ENCODE measurements around the gene CLEC20A. TPM values are rescaled to one million over a fixed set of nuclear protein-coding genes. Genes with fewer than 3 reads are reported as not detected.

The CLEC20A gene
- total RNA-seq, 1 donor from 2014 or later: not detected

DNA sequence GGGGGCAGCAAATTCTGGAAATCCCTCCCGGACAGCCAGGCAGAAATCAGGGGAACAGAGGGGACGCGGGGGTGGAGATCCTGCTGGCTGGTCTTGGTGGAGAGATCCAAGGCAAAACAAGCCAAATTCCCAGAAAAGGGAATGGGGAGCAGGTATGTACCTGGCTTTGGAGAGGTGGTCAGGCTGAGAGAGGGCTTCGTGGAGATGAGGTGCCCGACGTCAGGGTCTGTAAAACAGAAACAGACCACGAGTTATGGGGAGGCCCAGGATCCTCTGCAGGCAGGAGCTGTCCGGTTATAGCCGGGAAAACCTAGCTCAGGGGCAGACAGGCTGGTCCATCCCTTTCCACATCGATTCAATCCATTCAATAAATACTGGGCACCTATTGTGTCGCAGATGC lies 4.4 kb downstream of the CLEC20A start:
- Mint-ChIP-seq H3K27me3 (ENCODE audit: unreplicated experiment) (peaks cover 3% of the 10 kb centered on the region), H3K27ac (ENCODE audit: unreplicated experiment) (no peak overlapping the region), H3K4me1 (ENCODE audit: low read depth, unreplicated experiment) (no peaks in the 10 kb centered on the region), H3K36me3 (ENCODE audit: unreplicated experiment) (no peaks in the 10 kb centered on the region), H3K4me3 (ENCODE audit: unreplicated experiment) (no peak overlapping the region), H3K9me3 (ENCODE audit: unreplicated experiment) (peaks cover 7% of the 10 kb centered on the region)
- TF ChIP-seq CTCF (IDR thresholded peaks at IDR 0.05; ENCODE audit: partially characterized antibody, unreplicated experiment): no peak
- DNase-seq: no peak

DNA sequence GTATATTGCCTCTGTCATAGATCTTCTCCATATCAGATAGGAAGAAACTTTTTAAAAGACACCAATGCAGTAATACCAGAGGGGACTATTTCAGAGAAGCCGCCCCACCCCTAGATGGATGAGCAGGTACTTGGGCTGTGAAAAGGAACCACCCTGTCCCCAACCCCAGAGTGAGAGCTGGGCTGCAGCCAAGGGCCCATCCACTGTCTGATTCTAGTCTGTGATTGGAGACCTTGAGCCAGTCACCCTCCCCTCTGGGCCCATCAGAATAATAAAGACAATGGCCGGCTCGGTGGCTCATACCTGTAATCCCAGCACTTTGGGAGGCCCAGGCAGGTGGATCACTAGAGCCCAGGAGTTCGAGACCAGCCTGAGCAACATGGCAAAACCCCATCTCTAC lies 5.0 kb downstream of the CLEC20A start:
- H3K9me3 Mint-ChIP-seq (ENCODE audit: unreplicated experiment): peaks cover 7% of the 10 kb centered on the region
- TF ChIP-seq CTCF (IDR thresholded peaks at IDR 0.05; ENCODE audit: partially characterized antibody, unreplicated experiment): no peak
- H3K27me3 Mint-ChIP-seq (ENCODE audit: unreplicated experiment): peaks cover 3% of the 10 kb centered on the region
- no peak for DNase-seq
- H3K4me1 Mint-ChIP-seq (ENCODE audit: low read depth, unreplicated experiment): no peaks in the 10 kb centered on the region
- H3K27ac Mint-ChIP-seq (ENCODE audit: unreplicated experiment): no peak overlapping the region
- H3K4me3 Mint-ChIP-seq (ENCODE audit: unreplicated experiment): no peak overlapping the region
- H3K36me3 Mint-ChIP-seq (ENCODE audit: unreplicated experiment): no peaks in the 10 kb centered on the region

- no peaks in the 10 kb centered on the region for H3K4me1 Mint-ChIP-seq (ENCODE audit: low read depth, unreplicated experiment)
- peaks cover 3% of the 10 kb centered on the region for H3K27me3 Mint-ChIP-seq (ENCODE audit: unreplicated experiment)
- TF ChIP-seq CTCF (IDR thresholded peaks at IDR 0.05; ENCODE audit: partially characterized antibody, unreplicated experiment): no peak
- no peak overlapping the region for H3K27ac Mint-ChIP-seq (ENCODE audit: unreplicated experiment)
- H3K9me3 Mint-ChIP-seq (ENCODE audit: unreplicated experiment): peaks cover 7% of the 10 kb centered on the region
- no peak overlapping the region for H3K4me3 Mint-ChIP-seq (ENCODE audit: unreplicated experiment)
- H3K36me3 Mint-ChIP-seq (ENCODE audit: unreplicated experiment): no peaks in the 10 kb centered on the region
- no peak for DNase-seq
These were observed 5.8 kb downstream of the CLEC20A start for GRCh38 chr1:178490967-178491366.

GRCh38 chr1:178490136-178490535 lies 6.6 kb downstream of the CLEC20A start:
- TF ChIP-seq CTCF (IDR thresholded peaks at IDR 0.05; ENCODE audit: partially characterized antibody, unreplicated experiment): no peak
- H3K9me3 Mint-ChIP-seq (ENCODE audit: unreplicated experiment): peaks cover 8% of the 10 kb centered on the region
- H3K27ac Mint-ChIP-seq (ENCODE audit: unreplicated experiment): no peak overlapping the region
- H3K36me3 Mint-ChIP-seq (ENCODE audit: unreplicated experiment): no peaks in the 10 kb centered on the region
- H3K27me3 Mint-ChIP-seq (ENCODE audit: unreplicated experiment): peaks cover 6% of the 10 kb centered on the region
- no peak overlapping the region for H3K4me3 Mint-ChIP-seq (ENCODE audit: unreplicated experiment)
- H3K4me1 Mint-ChIP-seq (ENCODE audit: low read depth, unreplicated experiment): no peaks in the 10 kb centered on the region
- DNase-seq: no peak

- H3K27ac Mint-ChIP-seq (ENCODE audit: unreplicated experiment): no peak overlapping the region
- peaks cover 4% of the 10 kb centered on the region for H3K27me3 Mint-ChIP-seq (ENCODE audit: unreplicated experiment)
- no peaks in the 10 kb centered on the region for H3K4me1 Mint-ChIP-seq (ENCODE audit: low read depth, unreplicated experiment)
- no peaks in the 10 kb centered on the region for H3K36me3 Mint-ChIP-seq (ENCODE audit: unreplicated experiment)
- H3K9me3 Mint-ChIP-seq (ENCODE audit: unreplicated experiment): peaks cover 8% of the 10 kb centered on the region
- no peak for TF ChIP-seq CTCF (IDR thresholded peaks at IDR 0.05; ENCODE audit: partially characterized antibody, unreplicated experiment)
- DNase-seq: no peak
- no peak overlapping the region for H3K4me3 Mint-ChIP-seq (ENCODE audit: unreplicated experiment)
These were observed 7.4 kb downstream of the CLEC20A start for GRCh38 chr1:178489399-178489798.

Measured in glutamatergic neuron (in vitro differentiated cells).